ENCODE data around the gene KCNQ1. TPM values are rescaled to one million over a fixed set of nuclear protein-coding genes. Genes with fewer than 3 reads are reported as not detected.

KCNQ1 gene
- total and polyA plus RNA-seq, 12 donors, result 11.0 to 447 (median 320) TPM

DNA sequence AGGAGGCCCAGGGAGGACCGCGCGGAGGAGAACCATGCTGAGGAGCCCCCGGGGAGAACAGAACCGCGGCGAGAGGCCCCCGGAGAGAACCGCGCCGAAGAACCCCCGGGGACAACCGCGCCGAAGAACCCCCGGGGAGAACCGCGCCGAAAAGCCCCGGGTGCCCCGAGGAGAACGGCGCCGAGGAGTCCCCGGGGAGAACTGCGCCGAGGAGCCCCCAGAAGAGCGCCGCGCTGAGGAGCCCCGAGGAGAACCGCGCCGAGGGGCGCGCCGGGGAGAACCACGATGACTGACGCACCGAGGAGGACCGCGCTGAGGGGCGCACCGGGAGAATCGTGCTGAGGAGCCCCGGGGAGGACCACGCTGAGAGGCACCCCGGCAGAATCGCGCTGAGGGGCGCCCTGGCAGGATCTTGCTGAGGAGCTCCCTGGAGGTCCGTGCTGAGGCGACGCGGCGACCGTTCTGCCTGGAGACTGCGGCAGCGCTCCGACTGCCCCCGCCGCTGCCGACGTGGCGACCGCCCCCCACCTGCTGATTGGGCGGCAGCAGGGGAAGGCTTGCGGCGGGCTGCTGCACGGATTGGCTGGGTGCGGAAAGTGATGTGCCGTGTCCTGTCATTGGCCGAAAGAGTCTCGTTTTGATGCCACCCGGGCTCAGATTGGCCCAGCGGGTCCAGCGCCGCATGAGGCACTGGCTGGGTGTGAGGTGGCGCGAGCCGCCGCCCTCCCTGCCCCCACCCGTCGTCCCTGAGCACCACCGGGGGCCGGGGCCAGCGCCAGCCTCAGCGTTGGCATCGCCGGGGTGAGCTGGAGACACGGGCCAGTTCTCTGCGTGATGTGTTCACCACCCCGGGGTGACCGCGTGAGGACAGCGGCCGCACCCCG is 255.0 kb downstream of the KCNQ1 start, which contains the start of gene KCNQ1OT1:
KCNQ1OT1 (minus strand) TSS at position 464 of the 884 bp plus-strand sequence.
- DNase-seq, result peak; percentile 88 to 97 (median 93)
- intact Hi-C loops (cut with DNase I), result loop anchor here in 1 of 2 donors (10.0 kb wide), 1 partner anchor 185 kb away; the partner anchor contains the start of gene CDKN1C
- peaks cover 0 to 34% of the 10 kb centered on the region in 2 donors for H3K4me1 ChIP-seq (replicated peaks in 1 of 2)
- 45 to 75% (median 58%) methylated on average over 44 to 98 of the region's 98 CpGs for WGBS, 4 donors
- H3K27ac ChIP-seq, result peak within 1 kb of the TSS; percentile 12 to 96 (median 84)
- H3K36me3 ChIP-seq (replicated peaks in 1 of 2), result no peaks in the 10 kb centered on the region
- H3K27me3 ChIP-seq, result no peaks in the 10 kb centered on the region
- TF ChIP-seq, protein P1, sequence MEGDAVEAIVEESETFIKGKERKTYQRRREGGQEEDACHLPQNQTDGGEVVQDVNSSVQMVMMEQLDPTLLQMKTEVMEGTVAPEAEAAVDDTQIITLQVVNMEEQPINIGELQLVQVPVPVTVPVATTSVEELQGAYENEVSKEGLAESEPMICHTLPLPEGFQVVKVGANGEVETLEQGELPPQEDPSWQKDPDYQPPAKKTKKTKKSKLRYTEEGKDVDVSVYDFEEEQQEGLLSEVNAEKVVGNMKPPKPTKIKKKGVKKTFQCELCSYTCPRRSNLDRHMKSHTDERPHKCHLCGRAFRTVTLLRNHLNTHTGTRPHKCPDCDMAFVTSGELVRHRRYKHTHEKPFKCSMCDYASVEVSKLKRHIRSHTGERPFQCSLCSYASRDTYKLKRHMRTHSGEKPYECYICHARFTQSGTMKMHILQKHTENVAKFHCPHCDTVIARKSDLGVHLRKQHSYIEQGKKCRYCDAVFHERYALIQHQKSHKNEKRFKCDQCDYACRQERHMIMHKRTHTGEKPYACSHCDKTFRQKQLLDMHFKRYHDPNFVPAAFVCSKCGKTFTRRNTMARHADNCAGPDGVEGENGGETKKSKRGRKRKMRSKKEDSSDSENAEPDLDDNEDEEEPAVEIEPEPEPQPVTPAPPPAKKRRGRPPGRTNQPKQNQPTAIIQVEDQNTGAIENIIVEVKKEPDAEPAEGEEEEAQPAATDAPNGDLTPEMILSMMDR (IDR thresholded peaks at IDR 0.05), result no peak
- TF ChIP-seq POLR2A (IDR thresholded peaks at IDR 0.05), result peak; percentile 95 to 97
- H3K9me3 ChIP-seq (replicated peaks in 1 of 3), result no peaks in the 10 kb centered on the region
- peak within 1 kb of the TSS; percentile 3 to 69 (median 36) for H3K4me3 ChIP-seq

DNA sequence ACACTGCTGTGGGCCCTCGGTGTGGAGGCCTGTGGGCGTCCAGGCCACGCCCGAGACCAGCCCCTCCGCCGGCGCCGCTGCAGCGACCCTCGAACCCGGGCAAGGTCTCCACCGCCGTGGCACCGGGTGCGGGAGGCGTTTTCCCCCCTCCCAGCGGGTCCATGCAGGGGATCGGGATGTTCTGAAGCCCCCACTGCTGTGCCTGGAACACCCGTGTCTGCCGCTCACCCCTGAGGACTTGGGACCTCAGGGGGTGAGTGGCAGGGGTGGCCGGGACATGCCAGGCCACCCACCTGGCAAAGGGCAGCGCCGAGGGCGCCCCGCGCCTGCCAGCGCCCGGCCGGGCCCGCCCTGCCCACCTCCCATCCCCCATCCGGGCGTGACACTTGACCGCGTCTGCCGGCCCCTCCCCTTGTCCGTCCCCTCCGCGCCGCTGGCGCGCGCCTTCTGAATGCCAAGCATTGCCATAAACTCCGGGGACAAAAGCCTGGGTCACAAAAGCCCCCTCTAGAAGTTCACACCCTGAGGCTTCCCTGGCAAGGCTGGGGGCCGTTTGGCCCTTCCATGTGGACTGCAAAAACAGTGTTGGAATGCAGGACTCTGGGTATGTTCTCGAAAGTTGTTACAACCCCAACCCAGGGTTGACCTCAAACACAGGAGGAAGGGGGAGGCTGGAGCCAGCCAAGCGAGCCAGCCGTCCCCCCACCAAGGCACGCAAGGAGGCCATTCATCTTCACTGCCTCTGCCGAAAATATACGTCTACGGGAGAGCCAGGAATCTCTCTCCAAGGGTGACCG is 255.8 kb downstream of the KCNQ1 start:
- DNase-seq, result peak; percentile 62 to 77 (median 68)
- WGBS, 4 donors, result 40 to 89% (median 43%) methylated on average over 7 to 52 of the region's 52 CpGs

GRCh38 chr11:2701230-2701629 is 256.4 kb downstream of the KCNQ1 start:
- Histone ChIP-seq H3K4me3 (no peak overlapping the region), H3K36me3 (replicated peaks in 1 of 2) (no peaks in the 10 kb centered on the region), H3K27ac (peak overlapping the region in 4 of 5 donors; percentile 73 to 96 (median 86)), H3K9me3 (replicated peaks in 1 of 3) (no peaks in the 10 kb centered on the region), H3K4me1 (replicated peaks in 1 of 2) (peaks cover 0 to 20% of the 10 kb centered on the region in 2 donors), H3K27me3 (no peaks in the 10 kb centered on the region)
- TF ChIP-seq, protein P1 (IDR thresholded peaks at IDR 0.05), result no peak
- intact Hi-C loops (cut with DNase I), result no loop called here
- peak in 2 of 7 donors; percentile 34 to 39 for DNase-seq
- WGBS, 4 donors, result 80 to 87% (median 84%) methylated on average over 7 of the region's 7 CpGs

More for the DNA sequence above, 255.8 kb downstream of the KCNQ1 start:
- H3K4me3 ChIP-seq, result peak overlapping the region in 3 of 4 donors; percentile 4 to 69 (median 37)
- intact Hi-C loops (cut with DNase I), result no loop called here
- peak overlapping the region; percentile 12 to 96 (median 84) for H3K27ac ChIP-seq
- H3K4me1 ChIP-seq (replicated peaks in 1 of 2), result peaks cover 0 to 26% of the 10 kb centered on the region in 2 donors
- H3K27me3 ChIP-seq, result no peaks in the 10 kb centered on the region
- no peaks in the 10 kb centered on the region for H3K9me3 ChIP-seq (replicated peaks in 1 of 3)
- H3K36me3 ChIP-seq (replicated peaks in 1 of 2), result no peaks in the 10 kb centered on the region
- no peak for TF ChIP-seq POLR2A (IDR thresholded peaks at IDR 0.05)
- TF ChIP-seq, protein P1 (IDR thresholded peaks at IDR 0.05), result no peak

All from adrenal gland (tissue), 12 donors.